IgD-negative memory B cell (primary cell): ENCODE measurements around the gene HMGCLL1. TPM values are rescaled to one million over a fixed set of nuclear protein-coding genes. Genes with fewer than 3 reads are reported as not detected.

Experiments used
- H3K27ac Mint-ChIP-seq, 3 donors: one replicate each; pipeline ENCODE4 v1.8.0; 2020 to 2022; ENCODE audit warnings: mild to moderate bottlenecking in 3 of 3, mixed read lengths in 3 of 3, moderate library complexity in 1 of 3
- H3K27me3 Mint-ChIP-seq: one replicate; pipeline ENCODE4 v1.8.0; 2021; ENCODE audit warnings: mixed read lengths
- H3K36me3 Mint-ChIP-seq: one replicate; pipeline ENCODE4 v1.8.0; 2020; ENCODE audit warnings: mild to moderate bottlenecking, mixed read lengths
- H3K4me1 Mint-ChIP-seq, 3 donors: one replicate each; pipeline ENCODE4 v1.8.0; 2020 to 2022; ENCODE audit warnings: mixed read lengths in 3 of 3, mild to moderate bottlenecking in 1 of 3
- H3K4me3 Mint-ChIP-seq, 4 donors: one replicate each; pipeline ENCODE4 v1.8.0; 2020 to 2022; ENCODE audit warnings: mild to moderate bottlenecking in 4 of 4, mixed read lengths in 4 of 4, moderate library complexity in 3 of 4
- H3K9me3 Mint-ChIP-seq, 3 donors: one replicate each; pipeline ENCODE4 v1.8.0; 2020 to 2021; ENCODE audit warnings: mixed read lengths in 3 of 3, mild to moderate bottlenecking in 1 of 3
- polyA plus RNA-seq: library from polyadenylated mRNA; unstranded; fragments of 300-500 nt; fragmentation: Illumina TruSeq; gene quantifications from one replicate; pipeline ENCODE4 v1.2.3, GENCODE V29; 2021

The HMGCLL1 gene
- polyA plus RNA-seq: not detected

- Mint-ChIP-seq H3K4me3 (no peak within 1 kb of the TSS), H3K27ac (no peak within 1 kb of the TSS), H3K9me3 (peaks cover 6 to 11% (median 9%) of the 10 kb centered on the region in 3 donors), H3K4me1 (no peaks in the 10 kb centered on the region), H3K36me3 (no peaks in the 10 kb centered on the region), H3K27me3 (peaks cover 2% of the 10 kb centered on the region)
These were observed at the start of gene HMGCLL1 for GRCh38 chr6:55578537-55579363. HMGCLL1 (minus strand) TSS chr6:55579192; CDS start chr6:55579055, 137 bp downstream.

- H3K27me3 Mint-ChIP-seq: no peaks in the 10 kb centered on the region
- H3K4me1 Mint-ChIP-seq: no peaks in the 10 kb centered on the region
- H3K36me3 Mint-ChIP-seq: no peaks in the 10 kb centered on the region
- no peak overlapping the region for H3K4me3 Mint-ChIP-seq
- H3K27ac Mint-ChIP-seq: no peak overlapping the region
- peaks cover 5 to 16% (median 10%) of the 10 kb centered on the region in 3 donors for H3K9me3 Mint-ChIP-seq
These were observed 43.0 kb upstream of the HMGCLL1 start for GRCh38 chr6:55621993-55622392.

DNA sequence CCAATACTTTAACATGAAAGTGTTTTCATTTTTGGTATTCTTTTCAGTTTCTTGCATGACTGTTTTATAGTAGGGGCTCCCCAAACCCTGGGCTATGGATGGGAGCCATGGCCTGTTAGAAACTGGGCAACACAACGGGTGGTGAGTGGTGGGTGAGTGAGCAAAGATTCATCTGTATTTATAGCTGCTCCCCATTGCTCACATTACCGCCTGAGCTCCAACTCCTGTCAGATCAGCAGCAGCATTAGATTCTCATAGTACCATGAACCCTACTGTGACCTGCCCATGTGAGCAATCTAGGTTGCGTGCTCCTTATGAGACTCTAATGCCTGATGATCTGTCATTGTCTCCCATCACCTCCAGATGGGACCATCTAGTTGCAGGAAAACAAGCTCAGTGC is 42.3 kb upstream of the HMGCLL1 start:
- H3K36me3 Mint-ChIP-seq: no peaks in the 10 kb centered on the region
- no peak overlapping the region for H3K4me3 Mint-ChIP-seq
- H3K27me3 Mint-ChIP-seq: no peaks in the 10 kb centered on the region
- no peaks in the 10 kb centered on the region for H3K4me1 Mint-ChIP-seq
- no peak overlapping the region for H3K27ac Mint-ChIP-seq
- peaks cover 5 to 15% (median 10%) of the 10 kb centered on the region in 3 donors for H3K9me3 Mint-ChIP-seq

- H3K27me3 Mint-ChIP-seq: no peaks in the 10 kb centered on the region
- H3K36me3 Mint-ChIP-seq: no peaks in the 10 kb centered on the region
- H3K9me3 Mint-ChIP-seq: peaks cover 8 to 22% (median 11%) of the 10 kb centered on the region in 3 donors
These were observed 38.3 kb upstream of the HMGCLL1 start for GRCh38 chr6:55617272-55617671.

GRCh38 chr6:55604021-55604420 is 25.0 kb upstream of the HMGCLL1 start:
- no peaks in the 10 kb centered on the region for H3K36me3 Mint-ChIP-seq
- H3K4me1 Mint-ChIP-seq: no peaks in the 10 kb centered on the region
- H3K9me3 Mint-ChIP-seq: no peaks in the 10 kb centered on the region
- H3K27me3 Mint-ChIP-seq: no peaks in the 10 kb centered on the region
- H3K4me3 Mint-ChIP-seq: no peak overlapping the region
- no peak overlapping the region for H3K27ac Mint-ChIP-seq

More at GRCh38 chr6:55617272-55617671, 38.3 kb upstream of the HMGCLL1 start:
- Mint-ChIP-seq H3K27ac (no peak overlapping the region), H3K4me1 (no peaks in the 10 kb centered on the region), H3K4me3 (no peak overlapping the region)

GRCh38 chr6:55601120-55601519 is 22.1 kb upstream of the HMGCLL1 start:
- H3K4me3 Mint-ChIP-seq: no peak overlapping the region
- no peak overlapping the region for H3K27ac Mint-ChIP-seq
- H3K27me3 Mint-ChIP-seq: no peaks in the 10 kb centered on the region
- H3K4me1 Mint-ChIP-seq: no peaks in the 10 kb centered on the region
- no peaks in the 10 kb centered on the region for H3K9me3 Mint-ChIP-seq
- no peaks in the 10 kb centered on the region for H3K36me3 Mint-ChIP-seq

DNA sequence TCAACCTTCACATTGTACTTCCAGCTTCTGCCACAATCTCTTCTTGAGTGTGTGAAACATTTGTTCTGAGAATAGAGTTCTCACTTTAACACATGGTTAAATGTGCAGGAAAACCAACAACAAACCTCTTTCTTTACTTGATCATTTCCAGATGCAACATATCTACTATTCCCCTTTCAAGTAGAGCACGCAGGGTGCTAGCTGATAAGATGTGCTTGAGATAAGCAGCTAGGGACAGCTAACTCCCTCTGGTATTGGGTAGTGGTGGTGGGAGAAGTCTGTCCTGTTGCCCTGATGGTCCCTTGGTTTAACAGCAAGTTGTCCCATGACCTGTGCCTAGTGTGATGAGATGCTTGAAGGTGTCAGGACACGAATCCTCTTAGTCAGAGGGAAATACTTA is 15.4 kb upstream of the HMGCLL1 start:
- Mint-ChIP-seq H3K4me3 (no peak overlapping the region), H3K9me3 (peaks cover 0 to 9% (median 0%) of the 10 kb centered on the region in 3 donors), H3K4me1 (no peaks in the 10 kb centered on the region), H3K27ac (no peak overlapping the region), H3K36me3 (no peaks in the 10 kb centered on the region), H3K27me3 (no peaks in the 10 kb centered on the region)

GRCh38 chr6:55584654-55585354 is 5.8 kb upstream of the HMGCLL1 start:
- no peak overlapping the region for H3K4me3 Mint-ChIP-seq
- no peaks in the 10 kb centered on the region for H3K36me3 Mint-ChIP-seq
- H3K27me3 Mint-ChIP-seq: no peaks in the 10 kb centered on the region
- H3K27ac Mint-ChIP-seq: no peak overlapping the region
- no peaks in the 10 kb centered on the region for H3K4me1 Mint-ChIP-seq
- H3K9me3 Mint-ChIP-seq: peaks cover 2 to 12% (median 6%) of the 10 kb centered on the region in 3 donors

DNA sequence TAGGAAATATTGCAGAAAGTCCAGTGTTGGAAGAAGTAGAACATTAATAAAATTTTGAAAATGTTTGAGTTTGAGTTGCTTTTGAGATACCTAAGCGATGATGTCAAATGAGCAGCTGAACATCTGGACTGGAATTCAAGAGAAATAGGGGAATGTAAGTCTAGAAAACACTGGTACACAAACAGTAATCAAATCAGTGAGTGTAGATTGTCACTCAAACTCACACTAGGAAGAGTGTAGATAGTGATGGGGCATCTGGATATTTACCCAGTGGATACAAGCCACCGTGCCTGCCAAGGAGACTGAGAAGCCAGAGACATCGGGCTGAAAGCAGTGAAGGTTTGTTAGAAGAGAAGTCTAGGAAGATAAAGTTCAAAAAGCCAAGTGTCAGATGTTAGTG is 2.2 kb downstream of the HMGCLL1 start:
- Mint-ChIP-seq H3K4me1 (no peaks in the 10 kb centered on the region), H3K27ac (no peak overlapping the region), H3K9me3 (peaks cover 7 to 17% (median 16%) of the 10 kb centered on the region in 3 donors), H3K4me3 (no peak overlapping the region), H3K36me3 (no peaks in the 10 kb centered on the region), H3K27me3 (peaks cover 2% of the 10 kb centered on the region)

GRCh38 chr6:55574556-55574955 is 4.4 kb downstream of the HMGCLL1 start:
- Mint-ChIP-seq H3K36me3 (no peaks in the 10 kb centered on the region), H3K4me1 (no peaks in the 10 kb centered on the region), H3K27me3 (peaks cover 2% of the 10 kb centered on the region), H3K27ac (no peak overlapping the region), H3K9me3 (peaks cover 3 to 18% (median 16%) of the 10 kb centered on the region in 3 donors), H3K4me3 (no peak overlapping the region)

DNA sequence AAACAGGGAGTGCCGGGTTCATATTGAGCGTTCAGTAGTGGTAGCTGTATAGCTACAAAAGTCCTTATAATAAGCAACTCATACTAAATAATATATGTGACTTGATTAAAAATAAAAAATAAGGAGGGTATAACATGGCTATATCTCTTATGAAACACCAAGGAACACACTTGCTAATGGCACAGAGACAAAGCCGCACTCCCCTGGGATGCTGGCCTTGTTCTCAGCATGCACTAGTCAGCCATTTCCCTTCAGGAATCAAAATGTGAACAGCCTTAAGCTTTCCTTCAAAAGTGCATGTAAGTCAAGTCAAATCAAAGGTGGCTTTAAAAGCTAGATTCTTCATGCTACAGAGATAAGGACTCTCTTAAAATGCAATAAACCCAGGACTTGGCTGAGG is 9.4 kb downstream of the HMGCLL1 start:
- no peaks in the 10 kb centered on the region for H3K4me1 Mint-ChIP-seq
- H3K27me3 Mint-ChIP-seq: no peaks in the 10 kb centered on the region
- H3K27ac Mint-ChIP-seq: no peak overlapping the region
- H3K9me3 Mint-ChIP-seq: peaks cover 1 to 17% (median 12%) of the 10 kb centered on the region in 3 donors
- no peaks in the 10 kb centered on the region for H3K36me3 Mint-ChIP-seq
- no peak overlapping the region for H3K4me3 Mint-ChIP-seq

GRCh38 chr6:55568808-55569439 is 10.1 kb downstream of the HMGCLL1 start:
- Mint-ChIP-seq H3K4me1 (no peaks in the 10 kb centered on the region), H3K27ac (no peak overlapping the region), H3K4me3 (no peak overlapping the region), H3K36me3 (no peaks in the 10 kb centered on the region), H3K27me3 (no peaks in the 10 kb centered on the region), H3K9me3 (peaks cover 1 to 17% (median 12%) of the 10 kb centered on the region in 3 donors)

DNA sequence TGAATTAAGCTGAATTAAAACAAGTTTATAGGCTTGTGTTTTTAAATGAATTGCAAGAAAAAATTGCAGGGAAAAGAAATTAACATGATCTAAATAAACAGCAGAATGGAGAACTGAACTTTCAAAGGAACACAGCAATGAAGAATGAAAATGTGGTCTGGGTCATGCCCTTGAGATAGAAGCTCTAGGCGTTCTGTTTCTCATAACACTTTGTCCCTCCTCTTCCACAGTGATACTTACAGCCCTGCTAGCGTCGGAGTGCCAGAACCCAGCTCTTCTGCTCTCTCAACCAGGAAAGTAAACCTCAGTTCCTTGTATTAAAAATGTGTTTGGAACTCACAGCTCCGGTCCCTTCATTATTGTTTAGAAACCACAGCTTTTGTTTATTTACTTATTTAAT is 11.4 kb downstream of the HMGCLL1 start:
- Mint-ChIP-seq H3K4me1 (no peaks in the 10 kb centered on the region), H3K9me3 (peaks cover 1 to 13% (median 6%) of the 10 kb centered on the region in 3 donors), H3K27me3 (no peaks in the 10 kb centered on the region), H3K27ac (no peak overlapping the region), H3K4me3 (no peak overlapping the region), H3K36me3 (no peaks in the 10 kb centered on the region)

DNA sequence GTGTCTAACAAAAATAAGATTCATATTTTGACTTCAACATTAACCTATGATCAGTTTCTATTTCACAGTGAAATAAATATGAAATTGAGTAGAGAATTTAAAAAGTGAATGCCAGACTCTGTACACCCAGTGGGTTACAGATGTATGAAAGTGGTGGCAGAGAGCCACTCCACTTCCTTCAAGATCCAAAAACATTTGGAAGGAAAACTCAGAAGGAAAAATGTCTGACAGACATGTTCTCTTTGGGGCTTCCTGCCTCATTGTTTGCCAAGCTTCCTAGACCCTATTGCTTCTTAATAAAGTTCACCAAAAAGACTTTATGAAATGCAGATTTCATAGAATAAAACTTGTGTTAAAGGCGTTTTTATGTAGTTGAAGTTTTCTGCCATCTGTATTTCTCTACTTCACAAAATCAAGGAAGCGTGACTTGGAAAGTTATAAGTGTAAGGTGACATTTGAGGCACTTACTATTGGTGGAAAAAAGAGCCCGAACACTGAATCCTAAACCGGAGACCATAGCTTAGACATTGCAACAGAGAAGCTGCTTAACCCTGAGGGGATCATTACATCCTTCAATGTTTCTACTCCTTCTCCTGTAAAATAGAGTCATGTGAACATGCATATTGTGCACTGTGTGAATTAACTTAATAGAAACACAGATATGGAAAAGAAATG is 12.8 kb downstream of the HMGCLL1 start:
- Mint-ChIP-seq H3K4me3 (no peak overlapping the region), H3K9me3 (peaks cover 0 to 9% (median 5%) of the 10 kb centered on the region in 3 donors), H3K27ac (no peak overlapping the region), H3K4me1 (no peaks in the 10 kb centered on the region), H3K27me3 (no peaks in the 10 kb centered on the region), H3K36me3 (no peaks in the 10 kb centered on the region)

DNA sequence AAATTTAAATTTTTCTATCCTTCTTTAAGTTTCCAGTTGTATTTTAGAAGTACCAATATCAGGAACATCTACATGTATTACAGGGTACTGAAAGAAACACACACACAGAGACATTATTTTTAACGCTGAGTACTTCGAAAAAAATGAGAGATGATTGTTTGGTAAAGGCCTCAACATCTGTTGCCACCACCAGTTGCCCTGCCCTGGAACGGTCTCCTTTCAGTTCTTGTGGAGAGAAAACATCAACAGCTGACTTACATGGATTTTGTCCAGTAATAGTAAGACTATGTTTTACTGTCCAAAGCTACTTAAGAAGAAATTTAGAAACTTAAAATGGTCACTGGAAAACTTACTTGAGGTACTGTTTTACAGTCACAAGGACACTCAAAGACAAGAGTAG is 16.7 kb downstream of the HMGCLL1 start:
- H3K4me1 Mint-ChIP-seq: no peaks in the 10 kb centered on the region
- no peak overlapping the region for H3K27ac Mint-ChIP-seq
- H3K4me3 Mint-ChIP-seq: no peak overlapping the region
- H3K36me3 Mint-ChIP-seq: no peaks in the 10 kb centered on the region
- peaks cover 0 to 11% (median 4%) of the 10 kb centered on the region in 3 donors for H3K9me3 Mint-ChIP-seq
- H3K27me3 Mint-ChIP-seq: no peaks in the 10 kb centered on the region
